ENCODE measurements around the gene GPR180. TPM values are rescaled to one million over a fixed set of nuclear protein-coding genes. Genes with fewer than 3 reads are reported as not detected.
A peak's percentile ranks its signal among the peaks of the same experiment; 100 is the strongest.

GPR180 gene
- total RNA-seq, 2 experiments from 2014 or later: 6.8 to 7.0 TPM

DNA sequence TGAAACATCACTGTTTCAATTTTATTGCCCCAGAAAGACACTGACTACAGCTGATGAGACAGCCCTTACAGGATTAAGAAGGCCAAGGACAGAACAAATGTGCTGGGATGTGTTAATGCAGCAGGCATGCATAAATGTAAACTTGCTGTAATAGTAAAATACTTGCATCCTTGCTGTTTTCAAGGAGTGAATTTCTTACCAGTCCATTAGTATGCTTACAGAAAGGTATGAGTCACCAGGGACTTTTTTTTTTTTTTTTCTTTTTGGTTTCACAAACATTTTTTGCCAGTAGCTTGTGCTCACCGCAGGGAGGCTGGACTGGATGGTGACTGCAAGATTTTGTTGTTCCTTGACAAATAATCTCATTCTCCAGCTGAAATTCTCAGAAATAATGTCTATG, 55.1 kb downstream of the GPR180 start:
- no peak for DNase-seq
- Mint-ChIP-seq H3K4me3 (no peak overlapping the region), H3K27me3 (peaks cover 14% of the 10 kb centered on the region), H3K9me3 (no peaks in the 10 kb centered on the region), H3K4me1 (peaks cover 11% of the 10 kb centered on the region), H3K36me3 (no peaks in the 10 kb centered on the region), H3K27ac (no peak overlapping the region)

DNA sequence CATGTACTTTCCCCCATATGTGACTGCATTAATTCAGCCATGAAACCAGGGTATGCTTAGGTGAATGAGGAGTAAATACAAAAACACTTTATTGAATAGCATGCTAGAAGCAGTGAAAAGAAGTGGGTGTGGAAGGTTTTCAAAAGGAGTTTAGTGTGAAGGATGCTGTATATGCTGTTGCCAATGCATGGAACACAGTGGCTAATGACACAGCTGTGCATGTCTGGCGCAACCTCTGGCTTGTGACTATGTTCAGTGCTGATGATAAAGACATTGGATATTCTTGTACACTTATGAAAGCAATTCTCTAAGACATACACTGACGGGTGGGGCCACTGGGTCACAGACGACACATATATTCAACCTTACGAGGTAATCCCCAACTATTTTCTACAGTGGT, 55.5 kb downstream of the GPR180 start:
- Mint-ChIP-seq H3K36me3 (no peaks in the 10 kb centered on the region), H3K27me3 (peaks cover 18% of the 10 kb centered on the region), H3K27ac (peak overlapping the region; percentile 32), H3K4me1 (peaks cover 12% of the 10 kb centered on the region), H3K4me3 (no peak overlapping the region), H3K9me3 (no peaks in the 10 kb centered on the region)
- DNase-seq: no peak

DNA sequence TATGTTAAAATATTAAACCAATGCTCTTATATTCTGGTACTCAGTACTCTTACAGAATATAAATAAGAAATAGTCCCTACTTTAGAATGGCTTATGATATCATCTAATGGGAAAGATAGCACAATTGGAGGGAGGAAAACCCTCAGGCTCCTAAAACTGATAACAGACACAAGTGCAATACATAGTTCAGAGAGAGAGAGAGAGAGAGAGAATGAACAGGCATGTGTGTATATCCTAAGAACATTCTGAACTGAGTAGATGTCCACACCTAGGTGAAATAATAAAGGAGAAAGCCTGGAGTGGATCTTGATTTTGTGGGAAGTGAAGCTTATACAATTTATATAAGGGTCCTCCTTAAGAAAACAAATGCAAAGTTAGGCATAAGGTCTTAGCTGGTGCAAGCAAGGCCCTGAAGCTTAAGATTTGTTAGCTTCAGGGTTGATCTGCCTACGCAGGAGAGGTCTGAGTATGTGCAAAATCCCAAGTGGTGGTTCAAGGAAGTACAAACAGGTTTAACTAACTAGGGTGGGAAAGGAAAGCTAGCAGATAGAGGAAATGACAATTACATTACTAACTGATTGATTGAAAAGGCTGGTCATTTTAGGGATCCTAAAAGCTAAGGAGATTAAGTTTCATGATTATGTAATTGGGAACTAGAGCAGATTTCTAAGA, 57.4 kb downstream of the GPR180 start:
- Mint-ChIP-seq H3K36me3 (no peaks in the 10 kb centered on the region), H3K27ac (no peak overlapping the region), H3K4me3 (no peak overlapping the region), H3K4me1 (peaks cover 23% of the 10 kb centered on the region), H3K9me3 (no peaks in the 10 kb centered on the region), H3K27me3 (peaks cover 37% of the 10 kb centered on the region)
- DNase-seq: no peak

DNA sequence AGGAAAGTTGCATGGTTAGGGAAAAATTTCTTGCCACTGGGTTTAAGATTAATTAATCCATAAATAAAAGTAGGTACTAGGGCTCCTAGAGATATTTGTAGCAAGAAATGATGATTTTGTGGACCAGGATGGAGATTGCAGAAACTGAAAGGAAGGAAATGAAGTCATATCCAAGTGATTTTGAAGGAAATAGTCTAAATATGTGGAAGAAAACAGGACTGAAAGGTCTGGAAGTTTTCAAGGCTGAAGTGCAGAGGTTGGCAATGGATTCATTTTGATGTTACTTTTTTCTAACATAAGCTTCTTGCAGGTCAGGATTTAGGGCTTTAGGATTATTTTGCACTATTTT, 57.9 kb downstream of the GPR180 start:
- Mint-ChIP-seq H3K4me3 (no peak overlapping the region), H3K27me3 (peaks cover 39% of the 10 kb centered on the region), H3K4me1 (peaks cover 23% of the 10 kb centered on the region), H3K36me3 (no peaks in the 10 kb centered on the region), H3K9me3 (no peaks in the 10 kb centered on the region), H3K27ac (no peak overlapping the region)
- no peak for DNase-seq

DNA sequence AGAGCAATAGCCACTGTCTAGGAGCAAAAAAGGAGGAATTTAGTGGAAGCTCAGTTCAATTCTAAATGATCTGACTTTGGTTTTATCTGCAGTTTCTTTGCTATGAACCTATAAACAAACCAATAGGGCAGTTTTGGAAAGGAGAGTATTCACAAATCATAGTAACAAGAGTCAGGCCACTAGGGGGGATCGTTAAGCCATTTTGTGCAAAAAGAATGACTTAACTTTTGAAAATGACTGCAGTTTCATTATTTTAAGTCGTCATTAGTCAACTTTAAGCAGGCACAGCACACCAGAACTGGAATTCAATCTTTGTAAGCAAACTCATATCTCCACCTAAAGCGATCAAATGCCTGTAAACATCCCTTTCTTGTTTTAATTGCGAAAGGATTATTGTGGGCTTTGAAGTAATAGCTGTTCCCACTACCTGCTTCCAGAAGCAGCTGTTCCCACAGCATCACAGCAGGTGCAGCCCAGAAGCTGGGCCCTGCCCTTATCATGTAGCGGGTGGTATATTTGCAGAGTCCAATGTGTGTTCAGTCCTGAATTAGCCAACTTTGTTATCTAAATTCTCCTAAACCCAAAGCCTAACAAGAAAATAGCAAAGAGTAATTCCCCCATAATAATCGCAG, 59.2 kb downstream of the GPR180 start:
- H3K4me3 Mint-ChIP-seq: no peak overlapping the region
- no peak overlapping the region for H3K27ac Mint-ChIP-seq
- H3K9me3 Mint-ChIP-seq: no peaks in the 10 kb centered on the region

DNA sequence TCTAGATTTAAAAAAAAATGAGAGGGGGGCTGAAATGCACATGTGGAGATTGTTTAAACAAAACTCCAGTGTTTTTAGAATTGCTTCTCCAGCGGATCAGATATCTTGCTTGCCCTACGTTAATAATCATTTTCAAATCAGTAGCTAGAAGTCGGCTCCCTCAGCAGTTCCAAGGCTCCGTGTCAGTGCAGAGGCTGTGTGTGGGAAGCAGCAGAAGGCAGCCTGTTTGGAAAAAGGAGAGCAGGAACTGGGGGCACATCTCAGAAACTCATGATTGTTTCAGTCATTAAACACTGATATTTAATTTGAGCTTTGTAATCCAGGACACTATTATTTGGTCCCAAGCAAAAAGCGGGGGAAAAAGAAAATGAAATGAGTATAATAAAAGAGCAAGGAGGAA, 59.7 kb downstream of the GPR180 start:
- no peak overlapping the region for H3K4me3 Mint-ChIP-seq
- no peak for DNase-seq
- peaks cover 54% of the 10 kb centered on the region for H3K27me3 Mint-ChIP-seq
- H3K9me3 Mint-ChIP-seq: no peaks in the 10 kb centered on the region
- H3K4me1 Mint-ChIP-seq: peaks cover 24% of the 10 kb centered on the region
- H3K36me3 Mint-ChIP-seq: no peaks in the 10 kb centered on the region
- H3K27ac Mint-ChIP-seq: no peak overlapping the region

More for the DNA sequence above, 59.2 kb downstream of the GPR180 start:
- Mint-ChIP-seq H3K36me3 (no peaks in the 10 kb centered on the region), H3K27me3 (peaks cover 50% of the 10 kb centered on the region), H3K4me1 (peaks cover 23% of the 10 kb centered on the region)
- no peak for DNase-seq

DNA sequence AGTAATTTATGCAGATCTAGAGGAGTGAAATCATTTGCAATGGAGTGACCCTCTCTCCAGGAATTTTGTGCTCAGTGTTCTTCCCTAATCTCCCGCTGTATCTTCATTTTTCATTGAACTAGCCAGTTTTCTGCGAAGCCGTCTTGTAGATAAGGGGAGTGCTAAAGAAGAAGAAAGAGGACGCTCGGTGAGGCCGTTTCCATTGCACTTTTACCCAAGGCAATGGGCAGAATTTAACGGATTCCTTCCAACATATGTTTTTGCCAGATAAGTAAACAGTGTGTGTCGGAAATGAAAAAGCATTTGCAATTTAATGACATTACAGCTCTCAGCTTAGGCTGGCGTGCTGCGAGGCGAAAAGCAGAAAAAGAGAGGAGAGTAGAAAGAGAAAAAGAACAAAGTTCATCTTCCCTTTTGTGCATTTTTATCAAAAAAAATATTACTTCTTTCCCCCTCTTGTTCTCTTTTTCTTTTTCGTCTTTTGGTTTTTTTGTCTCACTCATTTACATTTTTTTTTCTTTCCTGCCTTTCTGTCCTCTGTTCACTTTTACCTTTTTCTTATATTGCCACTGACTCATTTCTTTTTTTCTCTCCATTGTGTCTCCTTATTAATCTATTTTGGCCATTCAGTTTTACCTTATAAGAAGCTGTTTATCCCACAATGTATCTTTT, 60.8 kb downstream of the GPR180 start:
- Mint-ChIP-seq H3K4me1 (peaks cover 28% of the 10 kb centered on the region), H3K4me3 (peak overlapping the region; percentile 15), H3K27ac (no peak overlapping the region), H3K27me3 (peaks cover 54% of the 10 kb centered on the region), H3K36me3 (peaks cover 2% of the 10 kb centered on the region), H3K9me3 (no peaks in the 10 kb centered on the region)
- no peak for DNase-seq

DNA sequence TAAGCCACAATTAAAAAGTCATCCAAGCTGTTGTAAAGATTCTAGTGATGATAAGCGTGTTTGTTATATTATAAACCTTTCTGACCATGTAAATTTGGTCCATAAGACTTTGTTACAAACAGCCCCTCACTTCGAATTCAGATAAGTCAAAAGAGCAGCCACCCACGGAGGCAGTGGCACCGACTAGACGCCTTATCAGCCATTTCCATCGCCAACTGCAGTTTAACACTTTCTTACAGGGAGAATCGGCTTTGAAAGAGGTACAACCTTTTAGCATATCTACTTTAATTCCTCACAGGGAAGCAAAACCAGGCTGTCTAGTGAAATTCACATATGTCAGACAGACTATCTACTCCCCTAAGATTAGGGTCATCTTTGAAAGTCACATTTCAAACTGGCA, 63.2 kb downstream of the GPR180 start:
- H3K4me3 Mint-ChIP-seq: no peak overlapping the region
- no peak for DNase-seq
- no peak overlapping the region for H3K27ac Mint-ChIP-seq
- H3K36me3 Mint-ChIP-seq: peaks cover 11% of the 10 kb centered on the region
- H3K27me3 Mint-ChIP-seq: peaks cover 54% of the 10 kb centered on the region
- H3K4me1 Mint-ChIP-seq: peaks cover 42% of the 10 kb centered on the region
- H3K9me3 Mint-ChIP-seq: peaks cover 4% of the 10 kb centered on the region

DNA sequence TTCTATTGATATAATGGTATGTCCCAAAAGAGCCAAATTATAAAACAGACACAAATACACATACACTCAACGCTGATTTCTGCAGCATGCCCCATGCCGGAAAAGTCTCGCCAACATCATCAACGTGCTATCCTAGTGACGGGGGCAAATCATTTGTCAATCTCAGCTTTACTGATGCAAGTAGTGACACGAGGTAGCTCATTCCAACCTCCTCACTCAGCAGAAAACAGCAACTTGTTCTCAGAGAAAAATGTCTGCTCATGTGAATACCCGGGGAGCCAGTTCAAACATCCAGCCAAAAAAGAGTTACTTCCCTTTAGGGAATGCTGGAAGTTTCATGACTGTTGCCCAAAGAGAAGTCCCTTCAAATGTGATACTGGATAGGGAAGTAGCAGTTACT, 64.4 kb downstream of the GPR180 start:
- no peak for DNase-seq
- Mint-ChIP-seq H3K4me3 (no peak overlapping the region), H3K27me3 (peaks cover 52% of the 10 kb centered on the region), H3K27ac (no peak overlapping the region), H3K4me1 (peaks cover 38% of the 10 kb centered on the region), H3K36me3 (peaks cover 11% of the 10 kb centered on the region), H3K9me3 (peaks cover 4% of the 10 kb centered on the region)

DNA sequence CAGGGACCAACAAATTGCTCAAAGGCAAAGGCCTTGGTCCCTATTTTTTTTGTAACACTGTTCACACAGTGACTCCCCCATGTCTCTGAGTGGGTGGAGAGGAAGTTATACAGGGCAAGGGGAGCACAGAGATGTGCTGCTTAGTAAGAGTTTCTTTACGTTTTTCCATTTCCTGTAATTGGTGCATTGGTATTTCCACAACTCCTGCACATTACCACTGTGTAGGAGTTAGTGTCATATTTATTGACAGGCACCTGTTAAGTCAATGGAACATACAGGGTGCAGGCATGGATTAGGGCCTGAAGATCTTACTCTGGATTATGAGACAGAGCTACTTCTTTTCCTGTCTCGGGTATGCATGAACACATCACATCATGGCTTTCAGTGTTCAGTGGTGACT, 65.5 kb downstream of the GPR180 start:
- peaks cover 4% of the 10 kb centered on the region for H3K9me3 Mint-ChIP-seq
- H3K27me3 Mint-ChIP-seq: peaks cover 45% of the 10 kb centered on the region
- H3K4me3 Mint-ChIP-seq: peak overlapping the region; percentile 27
- H3K4me1 Mint-ChIP-seq: peaks cover 35% of the 10 kb centered on the region
- DNase-seq: peak; percentile 24
- peaks cover 11% of the 10 kb centered on the region for H3K36me3 Mint-ChIP-seq
- H3K27ac Mint-ChIP-seq: peak overlapping the region; percentile 87

DNA sequence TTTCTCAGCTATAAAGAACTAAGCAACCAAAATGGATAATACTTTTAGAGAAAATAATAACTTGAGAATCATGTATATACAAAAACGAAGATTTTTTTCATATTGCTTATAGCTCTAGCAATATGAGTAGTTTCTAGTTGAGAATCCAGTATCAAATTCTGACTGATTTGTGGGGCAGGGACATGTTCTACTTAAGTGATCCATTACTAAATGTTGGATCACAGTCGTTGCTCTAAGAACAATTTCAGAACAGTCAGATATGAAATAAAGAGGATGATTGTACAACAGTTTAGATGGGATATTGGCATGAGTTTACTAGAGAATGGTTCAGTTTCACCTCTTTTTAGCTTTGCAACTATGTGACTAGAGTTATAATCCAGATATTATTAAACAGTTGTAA, 70.7 kb downstream of the GPR180 start:
- Mint-ChIP-seq H3K4me3 (no peak overlapping the region), H3K9me3 (peaks cover 4% of the 10 kb centered on the region), H3K36me3 (peaks cover 10% of the 10 kb centered on the region), H3K27ac (no peak overlapping the region), H3K27me3 (peaks cover 30% of the 10 kb centered on the region), H3K4me1 (peaks cover 14% of the 10 kb centered on the region)
- no peak for DNase-seq

DNA sequence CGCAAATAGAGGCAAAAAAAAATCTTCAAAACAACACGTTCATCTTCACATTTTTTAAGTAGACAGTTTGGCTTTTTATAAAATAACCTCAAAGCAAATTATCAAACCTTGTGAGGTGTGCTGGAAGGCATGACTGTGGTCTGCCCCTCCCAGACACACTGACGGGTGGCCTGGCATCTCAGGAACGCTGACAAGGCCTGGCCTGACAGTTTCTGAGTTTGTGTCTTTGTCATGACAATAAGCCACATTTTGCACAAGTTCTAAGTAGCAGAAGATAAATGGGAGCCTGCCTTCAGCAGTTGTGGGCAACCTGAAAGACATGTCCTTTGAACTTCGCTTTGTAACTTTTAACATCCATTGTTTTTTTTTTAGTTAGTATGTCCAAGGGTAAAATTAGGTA, 72.2 kb downstream of the GPR180 start:
- no peaks in the 10 kb centered on the region for H3K4me1 Mint-ChIP-seq

DNA sequence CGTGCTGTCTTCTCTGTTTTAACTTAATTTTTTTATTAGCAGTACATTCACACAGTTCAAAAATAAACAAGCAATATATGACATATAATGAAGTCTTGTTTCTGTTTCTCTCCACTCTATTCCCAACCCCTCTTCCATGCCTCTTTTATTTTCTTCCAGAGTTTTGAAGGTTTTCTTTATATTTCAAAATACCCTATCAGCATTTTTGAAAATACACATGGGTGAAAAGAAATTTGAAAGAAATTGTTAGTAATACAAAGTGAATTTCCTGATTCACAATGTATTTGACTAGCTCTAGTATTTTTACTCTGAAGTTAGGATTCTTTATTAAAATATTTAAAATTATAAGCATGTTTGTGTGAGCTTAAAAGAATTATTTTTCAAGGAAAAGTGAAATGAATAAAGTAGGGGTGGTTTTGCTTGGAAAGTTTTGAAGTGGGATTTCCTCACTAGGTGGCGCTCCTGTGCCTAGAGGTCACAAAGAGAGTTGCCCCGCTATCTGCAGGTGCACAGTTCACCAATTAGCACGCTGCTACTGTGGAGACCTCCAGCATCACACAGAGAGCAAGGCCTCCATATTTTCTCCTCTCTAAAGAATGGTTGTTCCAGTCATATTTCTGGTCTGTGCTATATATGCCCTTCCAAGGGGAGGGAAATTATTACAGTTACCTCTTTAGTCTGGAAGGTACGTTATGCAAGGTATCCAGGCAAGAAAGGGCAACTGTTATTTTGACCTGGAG, 73.1 kb downstream of the GPR180 start:
- no peaks in the 10 kb centered on the region for H3K9me3 Mint-ChIP-seq
- peaks cover 43% of the 10 kb centered on the region for H3K27me3 Mint-ChIP-seq
- no peak overlapping the region for H3K4me3 Mint-ChIP-seq
- H3K36me3 Mint-ChIP-seq: no peaks in the 10 kb centered on the region
- no peak overlapping the region for H3K27ac Mint-ChIP-seq
- H3K4me1 Mint-ChIP-seq: no peaks in the 10 kb centered on the region
- peak; percentile 38 for DNase-seq

More for the DNA sequence above, 72.2 kb downstream of the GPR180 start:
- Mint-ChIP-seq H3K36me3 (no peaks in the 10 kb centered on the region), H3K4me3 (no peak overlapping the region), H3K9me3 (no peaks in the 10 kb centered on the region), H3K27me3 (peaks cover 38% of the 10 kb centered on the region), H3K27ac (no peak overlapping the region)
- no peak for DNase-seq

DNA sequence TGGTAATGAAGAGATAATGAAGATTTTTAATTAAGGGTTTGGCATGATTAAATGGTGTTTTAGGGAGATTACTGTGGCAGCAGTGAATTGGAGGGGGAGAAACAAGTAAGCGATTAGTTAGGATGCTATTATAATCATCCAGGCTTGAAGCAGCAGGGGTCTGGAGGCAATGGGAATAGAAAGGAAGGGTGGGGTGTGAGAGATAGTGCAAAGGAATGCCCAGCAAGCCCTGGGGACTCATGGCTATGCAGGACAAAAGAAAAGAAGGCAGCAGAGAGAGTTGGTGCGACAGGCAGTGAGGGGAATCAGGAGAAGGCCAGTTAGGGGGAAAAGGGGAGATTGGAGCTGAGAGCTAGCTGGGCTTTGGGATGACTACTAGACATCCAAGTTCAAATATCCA, 76.1 kb downstream of the GPR180 start:
- DNase-seq: no peak
- Mint-ChIP-seq H3K27ac (no peak overlapping the region), H3K27me3 (peaks cover 47% of the 10 kb centered on the region), H3K36me3 (no peaks in the 10 kb centered on the region), H3K4me1 (no peaks in the 10 kb centered on the region), H3K9me3 (no peaks in the 10 kb centered on the region), H3K4me3 (no peak overlapping the region)

DNA sequence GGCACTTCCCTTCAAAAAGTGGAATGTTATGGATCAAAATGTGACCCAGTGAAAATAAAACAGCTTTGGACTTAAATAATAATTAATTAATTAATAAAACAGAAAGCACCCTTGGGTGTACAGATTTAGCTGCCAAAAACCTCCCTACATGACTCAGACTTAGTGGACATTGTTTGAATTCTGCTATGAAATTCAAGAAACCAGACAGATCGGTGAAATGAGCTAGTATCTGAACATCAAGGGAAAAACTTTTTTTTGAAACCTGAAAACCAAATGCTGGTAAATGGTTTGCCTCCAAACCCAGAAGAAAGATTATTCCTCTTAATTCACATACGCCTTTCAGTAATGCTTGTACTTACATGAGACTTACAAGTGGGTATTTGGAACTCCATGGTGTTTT, 77.2 kb downstream of the GPR180 start:
- no peak for DNase-seq
- Mint-ChIP-seq H3K4me1 (no peaks in the 10 kb centered on the region), H3K9me3 (no peaks in the 10 kb centered on the region), H3K36me3 (no peaks in the 10 kb centered on the region), H3K4me3 (no peak overlapping the region), H3K27me3 (peaks cover 52% of the 10 kb centered on the region), H3K27ac (no peak overlapping the region)

All from activated naive CD8-positive, alpha-beta T cell treated with anti-CD3 and anti-CD28 coated beads for 36 hours (primary cell).